Activated CD4-positive, alpha-beta T cell treated with anti-CD3 and anti-CD28 coated beads, Interleukin-2, amount 10 ng/mL, durations not matched to agents 7 days and 5 days (primary cell): ENCODE data around the gene OBSCN. TPM values are rescaled to one million over a fixed set of nuclear protein-coding genes. Genes with fewer than 3 reads are reported as not detected.

Experiments
- CTCF ChIA-PET: fragments of 350-600 bp; sonication (Branson Sonifier 250); formaldehyde crosslinking; loops from one replicate; lab custom pipeline; 2021; ENCODE audit warnings: antibody characterized with exemption; lab: Charles Lee
- POLR2A ChIA-PET: fragments of 350-600 bp; sonication (Branson Sonifier 250); formaldehyde crosslinking; loops from one replicate; lab custom pipeline; 2021; ENCODE audit warnings: antibody characterized with exemption; lab: Charles Lee
- DNase-seq: peaks from one replicate; pipeline ENCODE4 v3.0.0-alpha.2; 2020
- H3K27ac Mint-ChIP-seq: one replicate; pipeline ENCODE4 v1.8.0; 2021; ENCODE audit warnings: mild to moderate bottlenecking, moderate library complexity, mixed read lengths
- H3K27me3 Mint-ChIP-seq: one replicate; pipeline ENCODE4 v1.8.0; 2021; ENCODE audit warnings: mixed read lengths
- H3K36me3 Mint-ChIP-seq: one replicate; pipeline ENCODE4 v1.8.0; 2021; ENCODE audit warnings: low read depth, mixed read lengths
- H3K4me1 Mint-ChIP-seq: one replicate; pipeline ENCODE4 v1.8.0; 2021; ENCODE audit warnings: mixed read lengths
- H3K4me3 Mint-ChIP-seq: one replicate; pipeline ENCODE4 v1.8.0; 2021; ENCODE audit warnings: mild to moderate bottlenecking, moderate library complexity, mixed read lengths
- H3K9me3 Mint-ChIP-seq: one replicate; pipeline ENCODE4 v1.8.0; 2021; ENCODE audit warnings: mixed read lengths
- total RNA-seq, 2 experiments: library from RNA; stranded (reverse); gene quantifications; one replicate each; pipeline ENCODE4 v1.2.3, GENCODE V29; 2021

Gene OBSCN
- total RNA-seq, 2 experiments from 2014 or later: 13.8 to 21.8 TPM

GRCh38 chr1:228385232-228385631 is 177.4 kb downstream of the OBSCN start:
- no peaks in the 10 kb centered on the region for H3K36me3 Mint-ChIP-seq
- H3K9me3 Mint-ChIP-seq: no peaks in the 10 kb centered on the region
- H3K4me3 Mint-ChIP-seq: no peak overlapping the region
- CTCF ChIA-PET: no interaction called here
- DNase-seq: no peak
- peaks cover 38% of the 10 kb centered on the region for H3K27me3 Mint-ChIP-seq
- H3K27ac Mint-ChIP-seq: no peak overlapping the region
- H3K4me1 Mint-ChIP-seq: no peaks in the 10 kb centered on the region
- POLR2A ChIA-PET: no interaction called here

- DNase-seq: no peak
- ChIA-PET POLR2A (no interaction called here), CTCF (interaction anchor here (0.5 kb wide), 1 partner anchor 120 kb away, joined by 3 read pairs; no protein-coding TSS in a partner anchor)
- Mint-ChIP-seq H3K36me3 (peaks cover 1% of the 10 kb centered on the region), H3K27me3 (peaks cover 24% of the 10 kb centered on the region), H3K4me1 (no peaks in the 10 kb centered on the region), H3K9me3 (no peaks in the 10 kb centered on the region), H3K27ac (no peak overlapping the region), H3K4me3 (no peak overlapping the region)
Measured at GRCh38 chr1:228387321-228387720, 179.5 kb downstream of the OBSCN start.

GRCh38 chr1:228390649-228391048 is 182.8 kb downstream of the OBSCN start:
- ChIA-PET CTCF (no interaction called here), POLR2A (no interaction called here)
- peaks cover 9% of the 10 kb centered on the region for H3K27me3 Mint-ChIP-seq
- no peak overlapping the region for H3K4me3 Mint-ChIP-seq
- H3K27ac Mint-ChIP-seq: no peak overlapping the region
- no peak for DNase-seq
- no peaks in the 10 kb centered on the region for H3K4me1 Mint-ChIP-seq
- H3K9me3 Mint-ChIP-seq: no peaks in the 10 kb centered on the region
- H3K36me3 Mint-ChIP-seq: peaks cover 13% of the 10 kb centered on the region

GRCh38 chr1:228391411-228392020 is 183.7 kb downstream of the OBSCN start:
- Mint-ChIP-seq H3K9me3 (no peaks in the 10 kb centered on the region), H3K27me3 (peaks cover 2% of the 10 kb centered on the region), H3K36me3 (peaks cover 22% of the 10 kb centered on the region), H3K4me1 (peaks cover 3% of the 10 kb centered on the region), H3K4me3 (no peak overlapping the region), H3K27ac (no peak overlapping the region)
- ChIA-PET CTCF (no interaction called here), POLR2A (no interaction called here)
- DNase-seq: no peak

- peaks cover 24% of the 10 kb centered on the region for H3K36me3 Mint-ChIP-seq
- ChIA-PET CTCF (interaction anchor here (0.6 to 0.7 kb wide), 2 partner anchors 14 to 224 kb away, joined by 3 to 4 read pairs; no protein-coding TSS in a partner anchor), POLR2A (no interaction called here)
- no peak overlapping the region for H3K4me3 Mint-ChIP-seq
- DNase-seq: no peak
- no peaks in the 10 kb centered on the region for H3K27me3 Mint-ChIP-seq
- H3K4me1 Mint-ChIP-seq: peaks cover 7% of the 10 kb centered on the region
- no peak overlapping the region for H3K27ac Mint-ChIP-seq
- no peaks in the 10 kb centered on the region for H3K9me3 Mint-ChIP-seq
Measured at GRCh38 chr1:228392111-228392936, 184.5 kb downstream of the OBSCN start.

- no peak for DNase-seq
- Mint-ChIP-seq H3K27ac (no peak overlapping the region), H3K4me1 (peaks cover 16% of the 10 kb centered on the region), H3K27me3 (no peaks in the 10 kb centered on the region), H3K36me3 (peaks cover 32% of the 10 kb centered on the region), H3K4me3 (no peak overlapping the region), H3K9me3 (no peaks in the 10 kb centered on the region)
- CTCF ChIA-PET: interaction anchor here (0.6 to 1.8 kb wide), 4 partner anchors 11 to 225 kb away, joined by 3 to 6 read pairs (median 4); no protein-coding TSS in a partner anchor
- POLR2A ChIA-PET: no interaction called here
Measured at GRCh38 chr1:228393268-228393701, 185.4 kb downstream of the OBSCN start.

GRCh38 chr1:228393811-228394570 is 186.1 kb downstream of the OBSCN start:
- Mint-ChIP-seq H3K9me3 (no peaks in the 10 kb centered on the region), H3K27me3 (no peaks in the 10 kb centered on the region), H3K36me3 (peaks cover 36% of the 10 kb centered on the region), H3K27ac (peak overlapping the region; percentile 57), H3K4me1 (peaks cover 20% of the 10 kb centered on the region), H3K4me3 (no peak overlapping the region)
- no peak for DNase-seq
- ChIA-PET CTCF (interaction anchor here (0.9 to 1.8 kb wide), 3 partner anchors 11 to 13 kb away, joined by 3 to 6 read pairs (median 4); no protein-coding TSS in a partner anchor), POLR2A (no interaction called here)

- Mint-ChIP-seq H3K27me3 (no peaks in the 10 kb centered on the region), H3K9me3 (no peaks in the 10 kb centered on the region), H3K36me3 (peaks cover 40% of the 10 kb centered on the region), H3K27ac (no peak overlapping the region), H3K4me1 (peaks cover 24% of the 10 kb centered on the region), H3K4me3 (no peak overlapping the region)
- ChIA-PET CTCF (interaction anchor here (0.6 to 1.8 kb wide), 3 partner anchors 10 to 1852 kb away, joined by 3 to 6 read pairs (median 4); no protein-coding TSS in a partner anchor), POLR2A (no interaction called here)
- DNase-seq: no peak
Measured at GRCh38 chr1:228394571-228395394, 186.9 kb downstream of the OBSCN start.

GRCh38 chr1:228396770-228397662 is 189.2 kb downstream of the OBSCN start:
- peak; percentile 42 for DNase-seq

GRCh38 chr1:228397966-228398365 is 190.1 kb downstream of the OBSCN start:
- H3K27me3 Mint-ChIP-seq: no peaks in the 10 kb centered on the region
- no peak overlapping the region for H3K4me3 Mint-ChIP-seq
- no peak for DNase-seq
- POLR2A ChIA-PET: no interaction called here
- CTCF ChIA-PET: interaction anchor here (1.4 kb wide), 1 partner anchor 13 kb away, joined by 4 read pairs; no protein-coding TSS in a partner anchor
- H3K27ac Mint-ChIP-seq: peak overlapping the region; percentile 72
- H3K36me3 Mint-ChIP-seq: peaks cover 58% of the 10 kb centered on the region
- no peaks in the 10 kb centered on the region for H3K9me3 Mint-ChIP-seq
- H3K4me1 Mint-ChIP-seq: peaks cover 46% of the 10 kb centered on the region

More at GRCh38 chr1:228396770-228397662, 189.2 kb downstream of the OBSCN start:
- no peaks in the 10 kb centered on the region for H3K27me3 Mint-ChIP-seq
- no peak overlapping the region for H3K4me3 Mint-ChIP-seq
- CTCF ChIA-PET: interaction anchor here (1.0 to 1.4 kb wide), 2 partner anchors 14 to 16 kb away, joined by 3 to 4 read pairs; no protein-coding TSS in a partner anchor
- peaks cover 36% of the 10 kb centered on the region for H3K4me1 Mint-ChIP-seq
- H3K9me3 Mint-ChIP-seq: no peaks in the 10 kb centered on the region
- H3K36me3 Mint-ChIP-seq: peaks cover 53% of the 10 kb centered on the region
- H3K27ac Mint-ChIP-seq: peak overlapping the region; percentile 72
- POLR2A ChIA-PET: no interaction called here
